GM12878 (cell line): ENCODE results near the gene ZKSCAN1. TPM values are rescaled to one million over a fixed set of nuclear protein-coding genes. Genes with fewer than 3 reads are reported as not detected.

ENCODE experiments used
- ATAC-seq: fragments of 200-7000 bp; cut with Tn5 transposase; 3 replicates; pipeline ENCODE4 v1.9.1; 2020; ENCODE audit warnings: mild to moderate bottlenecking, moderate library complexity
- BruUV-seq: library from RNA; stranded (reverse); fragments of 400-500 nt; replicated peaks from 2 replicates; lab custom pipeline; 2021; lab: Mats Ljungman, UMichigan
- CTCF ChIA-PET: fragments of 300-600 bp; sonication (Branson Sonifier 250); formaldehyde crosslinking; extraction: SDS; loops from one replicate; lab custom pipeline; 2021; ENCODE audit warnings: inconsistent platforms; lab: Yijun Ruan, JAX
- POLR2A ChIA-PET: fragments of 350-600 bp; formaldehyde crosslinking; extraction: SDS; loops from one replicate; lab custom pipeline; 2021; ENCODE audit warnings: inconsistent platforms; lab: Charles Lee
- RAD21 ChIA-PET: fragments of 300-600 bp; sonication (Branson Sonifier 250); formaldehyde crosslinking; loops from one replicate; lab custom pipeline; 2023; ENCODE audit warnings: antibody characterized with exemption; ENCODE audit not compliant: unreplicated experiment; lab: Charles Lee
- SMC1A ChIA-PET: fragments of 300-600 bp; sonication (Branson Sonifier 250); formaldehyde crosslinking; loops from one replicate; lab custom pipeline; 2023; ENCODE audit not compliant: unreplicated experiment, uncharacterized antibody; lab: Charles Lee
- DNase-seq: peaks from one replicate; pipeline ENCODE4 v3.0.0-alpha.2; 2011; ENCODE audit warnings: low read depth, low spot score
- FAIRE-seq: peaks from 3 replicates; lab custom pipeline; 2011; peaks lifted over from hg19 to GRCh38; lab: Jason Lieb, UNC
- H2AFZ ChIP-seq: 2 replicates; pipeline ENCODE4 v1.6.0; 2011; ENCODE audit warnings: low read depth, low read length, control low read depth; ENCODE audit not compliant: control insufficient read depth
- H3K27ac ChIP-seq: 2 replicates; pipeline ENCODE4 v1.5.1; 2011; ENCODE audit warnings: control low read depth; ENCODE audit not compliant: control insufficient read depth, insufficient read depth
- H3K27me3 ChIP-seq, 2 experiments: replicated peaks in 1 of 2; 2 replicates each; pipeline versions ENCODE4 v1.6.0 to v1.6.1; 2011; ENCODE audit warnings: low read length in 1 of 2; ENCODE audit not compliant: control insufficient read depth in 2 of 2, insufficient read depth in 2 of 2
- H3K36me3 ChIP-seq, 2 experiments: 2 replicates each; pipeline ENCODE4 v1.5.1; 2011; ENCODE audit warnings: low read length in 1 of 2; ENCODE audit not compliant: control insufficient read depth in 2 of 2, insufficient read depth in 2 of 2
- H3K4me1 ChIP-seq: 2 replicates; pipeline ENCODE4 v1.6.1; 2011; ENCODE audit warnings: mild to moderate bottlenecking, low read length, moderate library complexity, mixed read lengths; ENCODE audit not compliant: control insufficient read depth, insufficient read depth
- H3K4me2 ChIP-seq: 2 replicates; pipeline ENCODE4 v1.6.0; 2011; ENCODE audit warnings: control low read depth; ENCODE audit not compliant: control insufficient read depth, insufficient read depth
- H3K4me3 ChIP-seq: fragments of 200-600 bp; sonication (generic); 2 replicates; pipeline ENCODE4 v1.5.1; 2016
- H3K79me2 ChIP-seq: 2 replicates; pipeline ENCODE4 v1.6.0; 2011; ENCODE audit warnings: low read length; ENCODE audit not compliant: control insufficient read depth, insufficient read depth
- H3K9ac ChIP-seq: 2 replicates; pipeline ENCODE4 v1.8.0; 2011; ENCODE audit warnings: low read length, control low read depth, mixed read lengths; ENCODE audit not compliant: control insufficient read depth, insufficient read depth
- H3K9me3 ChIP-seq: replicated peaks from 3 replicates; pipeline ENCODE4 v1.5.1; 2011; ENCODE audit warnings: mild to moderate bottlenecking, low read length; ENCODE audit not compliant: control insufficient read depth, insufficient read depth
- H4K20me1 ChIP-seq: 2 replicates; pipeline ENCODE4 v1.6.0; 2011; ENCODE audit not compliant: control insufficient read depth, insufficient read depth
- BCL11A ChIP-seq: IDR thresholded peaks from 2 replicates; pipeline ENCODE4 v1.6.1; 2011; ENCODE audit warnings: low read depth, low read length
- EP300 ChIP-seq, 2 experiments: fragments of 150-350 bp in 1 of 2; IDR thresholded peaks; 2 replicates each; pipeline ENCODE4 v1.6.1; 2011 to 2012; ENCODE audit warnings: low read depth in 2 of 2, low read length in 2 of 2, borderline replicate concordance in 1 of 2, improper control_type of control experiment in 1 of 2, inconsistent platforms in 1 of 2; ENCODE audit not compliant: control insufficient read depth in 1 of 2
- HDAC2 ChIP-seq: fragments of 200-600 bp; sonication (generic); IDR thresholded peaks from 2 replicates; pipeline ENCODE4 v1.6.1; 2017
- IRF5 ChIP-seq: fragments of 450-650 bp; IDR thresholded peaks from 2 replicates; pipeline ENCODE4 v1.6.1; 2017; ENCODE audit warnings: borderline replicate concordance
- KAT2A ChIP-seq: conservative IDR thresholded peaks from 2 replicates; pipeline ENCODE4 v1.6.1; 2011; ENCODE audit warnings: low read depth, low read length; ENCODE audit not compliant: control insufficient read depth
- MTA2 ChIP-seq: fragments of 450-650 bp; IDR thresholded peaks from 2 replicates; pipeline ENCODE4 v1.6.1; 2016; ENCODE audit warnings: low read depth, mild to moderate bottlenecking, moderate library complexity
- PAX8 ChIP-seq: fragments of 450-650 bp; IDR thresholded peaks from 2 replicates; pipeline ENCODE4 v1.6.1; 2017; ENCODE audit warnings: mild to moderate bottlenecking, moderate library complexity
- SMAD1 ChIP-seq: fragments of 450-650 bp; IDR thresholded peaks from 2 replicates; pipeline ENCODE4 v1.6.1; 2018; ENCODE audit warnings: mild to moderate bottlenecking, low read depth; ENCODE audit not compliant: partially characterized antibody
- SUZ12 ChIP-seq: fragments of 200-600 bp; sonication (generic); IDR thresholded peaks from one replicate; pipeline ENCODE4 v1.6.1; 2018; ENCODE audit warnings: antibody characterized with exemption, mild to moderate bottlenecking; ENCODE audit not compliant: unreplicated experiment
- ZBTB4 ChIP-seq: fragments of 450-650 bp; formaldehyde crosslinking; IDR thresholded peaks from 2 replicates; pipeline ENCODE4 v1.4.0; 2022; ENCODE audit warnings: mild to moderate bottlenecking, moderate library complexity
- ZSCAN29 ChIP-seq: fragments of 450-650 bp; IDR thresholded peaks from 2 replicates; pipeline ENCODE4 v1.6.1; 2017; ENCODE audit warnings: mild to moderate bottlenecking, moderate library complexity
- WGBS: methylation state at CpG from one replicate; pipeline ENCODE4 v1.1.6; 2016; ENCODE audit warnings: low lambda C conversion rate; ENCODE audit not compliant: insufficient replicate concordance, insufficient coverage; ENCODE audit errors: missing lambda C conversion rate; 5-methylcytosine and 5-hydroxymethylcytosine counted together
- in situ Hi-C: fragments of 300-500 bp; cut with MboI; formaldehyde crosslinking; loops from 9 replicates; pipeline ENCODE4 v1.14.3; 2018; ENCODE audit warnings: mixed read lengths
- intact Hi-C: fragments of 100-400 bp; cut with micrococcal nuclease; formaldehyde crosslinking; loops from one replicate; pipeline ENCODE4 v1.14.2; 2022; ENCODE audit not compliant: unreplicated experiment
- polyA plus RNA-seq, 11 experiments: library from polyadenylated mRNA; depleted of rRNA in 4 of 11; unstranded in 6 of 11; stranded (reverse) in 5 of 11; fragments of >200 nt; fragmentation: Nextera tagmentation in 4 of 11; fragmentation: Illumina TruSeq in 1 of 11; extraction: Ambion mirVana in 4 of 11; extraction: Trizol in 1 of 11; gene quantifications; 1 replicate in 1 of 11; 2 replicates in 10 of 11; pipeline versions ENCODE4 v1.2.1 to v1.2.3, GENCODE V29; 2011 to 2016; ENCODE audit warnings: inconsistent platforms in 2 of 11, missing spikeins in 2 of 11, low read depth in 1 of 11
- total RNA-seq, 4 experiments: library from RNA; depleted of rRNA in 3 of 4; stranded (reverse); fragments of >200 nt in 3 of 4; fragmentation: Illumina TruSeq in 1 of 4; extraction: Trizol in 1 of 4; gene quantifications; 2 replicates each; pipeline versions ENCODE4 v1.2.1 to v1.2.3, GENCODE V29; 2013 to 2021
- TF ChIP-seq, protein P1 (sequence below): fragments of 450-650 bp; formaldehyde crosslinking; IDR thresholded peaks from 2 replicates; pipeline ENCODE4 v1.5.0; 2022; ENCODE audit warnings: mild to moderate bottlenecking, missing genetic modification characterization
- TF ChIP-seq, protein P2 (sequence below): fragments of 450-650 bp; IDR thresholded peaks from 2 replicates; pipeline ENCODE4 v1.6.1; 2014; ENCODE audit warnings: mild to moderate bottlenecking

ZKSCAN1 gene
- total and polyA plus RNA-seq, 10 of the 15 experiments (the other 5 are each of a cell fraction or from before 2014, with no cell fraction given): 3.2 to 34.4 (median 18.1) TPM

DNA sequence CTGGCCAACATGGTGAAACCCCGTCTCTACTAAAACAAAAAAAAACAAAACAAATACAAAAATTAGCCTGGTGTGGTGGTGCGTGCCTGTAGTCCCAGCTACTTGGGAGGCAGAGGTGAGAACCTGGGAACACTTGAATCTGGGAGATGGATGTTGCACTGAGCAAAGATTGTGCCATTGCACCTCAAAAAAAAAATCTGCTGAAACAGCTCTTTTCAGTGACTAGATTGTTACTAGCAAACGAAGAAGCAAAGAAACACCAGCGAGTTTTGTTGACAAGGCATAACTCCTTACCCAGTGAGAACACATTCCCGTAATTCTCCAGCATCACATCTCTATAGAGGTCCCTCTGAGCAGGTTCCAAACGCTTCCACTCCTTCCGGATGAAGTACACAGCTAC lies 59.4 kb downstream of the ZKSCAN1 start (continued):
- TF ChIP-seq SUZ12: no peak
- TF ChIP-seq BCL11A: no peak
- TF ChIP-seq KAT2A: no peak
- TF ChIP-seq ZSCAN29: no peak
- no peak for TF ChIP-seq IRF5
- no peak for TF ChIP-seq PAX8
- TF ChIP-seq, all 136 proteins: peak for 0

DNA sequence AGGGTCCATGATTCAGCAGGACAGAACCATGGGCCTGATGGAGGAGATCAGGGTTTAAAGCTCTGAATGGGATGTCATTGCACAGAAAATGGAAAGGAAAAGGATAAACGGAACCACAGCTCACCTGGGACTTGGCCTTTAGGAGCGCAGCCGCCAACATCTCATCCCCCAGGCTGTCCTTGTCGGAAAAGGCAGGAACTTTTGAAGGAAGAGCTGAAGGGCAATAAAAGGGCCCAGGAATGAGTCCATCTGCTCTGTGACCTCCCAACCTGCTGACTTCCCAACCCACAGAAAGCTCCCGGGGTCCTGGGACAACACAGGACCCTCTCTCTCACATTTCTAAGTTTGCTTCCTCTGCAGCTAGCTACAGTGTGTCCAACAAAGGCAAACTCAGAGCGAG lies 60.0 kb downstream of the ZKSCAN1 start:
- ChIA-PET CTCF (interaction anchor here (0.6 to 1.3 kb wide), 4 partner anchors 12 to 206 kb away, joined by 3 to 5 read pairs (median 4); no protein-coding TSS in a partner anchor), SMC1A (interaction anchor here (1.2 kb wide), 1 partner anchor 17 kb away, joined by 3 read pairs; no protein-coding TSS in a partner anchor), POLR2A (interaction anchor here (1.0 kb wide), 1 partner anchor 12 kb away, joined by 3 read pairs; no protein-coding TSS in a partner anchor), RAD21 (no interaction called here)
- no peak for FAIRE-seq
- H3K9me3 ChIP-seq: peaks cover 29% of the 10 kb centered on the region; the same call in 2 of the 3 replicates
- in situ Hi-C loops: no loop called here
- BruUV-seq: no TSS peak
- H2AFZ ChIP-seq: no peak overlapping the region
- no peaks in the 10 kb centered on the region for H4K20me1 ChIP-seq
- WGBS: 98% methylated on average over 6 of the region's 6 CpGs
- peaks cover 26% of the 10 kb centered on the region for H3K79me2 ChIP-seq
- H3K4me3 ChIP-seq: no peak overlapping the region
- intact Hi-C loops: no loop called here
- H3K27ac ChIP-seq: no peak overlapping the region
- no peak overlapping the region for H3K9ac ChIP-seq
- no peaks in the 10 kb centered on the region for H3K27me3 ChIP-seq
- no peak for ATAC-seq
- H3K4me1 ChIP-seq: no peaks in the 10 kb centered on the region
- H3K4me2 ChIP-seq: no peak overlapping the region
- H3K36me3 ChIP-seq: peaks cover 28 to 56% of the 10 kb centered on the region in 2 experiments
- no peak for DNase-seq
- TF ChIP-seq, protein P1, sequence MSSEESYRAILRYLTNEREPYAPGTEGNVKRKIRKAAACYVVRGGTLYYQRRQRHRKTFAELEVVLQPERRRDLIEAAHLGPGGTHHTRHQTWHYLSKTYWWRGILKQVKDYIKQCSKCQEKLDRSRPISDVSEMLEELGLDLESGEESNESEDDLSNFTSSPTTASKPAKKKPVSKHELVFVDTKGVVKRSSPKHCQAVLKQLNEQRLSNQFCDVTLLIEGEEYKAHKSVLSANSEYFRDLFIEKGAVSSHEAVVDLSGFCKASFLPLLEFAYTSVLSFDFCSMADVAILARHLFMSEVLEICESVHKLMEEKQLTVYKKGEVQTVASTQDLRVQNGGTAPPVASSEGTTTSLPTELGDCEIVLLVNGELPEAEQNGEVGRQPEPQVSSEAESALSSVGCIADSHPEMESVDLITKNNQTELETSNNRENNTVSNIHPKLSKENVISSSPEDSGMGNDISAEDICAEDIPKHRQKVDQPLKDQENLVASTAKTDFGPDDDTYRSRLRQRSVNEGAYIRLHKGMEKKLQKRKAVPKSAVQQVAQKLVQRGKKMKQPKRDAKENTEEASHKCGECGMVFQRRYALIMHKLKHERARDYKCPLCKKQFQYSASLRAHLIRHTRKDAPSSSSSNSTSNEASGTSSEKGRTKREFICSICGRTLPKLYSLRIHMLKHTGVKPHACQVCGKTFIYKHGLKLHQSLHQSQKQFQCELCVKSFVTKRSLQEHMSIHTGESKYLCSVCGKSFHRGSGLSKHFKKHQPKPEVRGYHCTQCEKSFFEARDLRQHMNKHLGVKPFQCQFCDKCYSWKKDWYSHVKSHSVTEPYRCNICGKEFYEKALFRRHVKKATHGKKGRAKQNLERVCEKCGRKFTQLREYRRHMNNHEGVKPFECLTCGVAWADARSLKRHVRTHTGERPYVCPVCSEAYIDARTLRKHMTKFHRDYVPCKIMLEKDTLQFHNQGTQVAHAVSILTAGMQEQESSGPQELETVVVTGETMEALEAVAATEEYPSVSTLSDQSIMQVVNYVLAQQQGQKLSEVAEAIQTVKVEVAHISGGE (CRISPR knock-in tag): no peak
- TF ChIP-seq, protein P2, sequence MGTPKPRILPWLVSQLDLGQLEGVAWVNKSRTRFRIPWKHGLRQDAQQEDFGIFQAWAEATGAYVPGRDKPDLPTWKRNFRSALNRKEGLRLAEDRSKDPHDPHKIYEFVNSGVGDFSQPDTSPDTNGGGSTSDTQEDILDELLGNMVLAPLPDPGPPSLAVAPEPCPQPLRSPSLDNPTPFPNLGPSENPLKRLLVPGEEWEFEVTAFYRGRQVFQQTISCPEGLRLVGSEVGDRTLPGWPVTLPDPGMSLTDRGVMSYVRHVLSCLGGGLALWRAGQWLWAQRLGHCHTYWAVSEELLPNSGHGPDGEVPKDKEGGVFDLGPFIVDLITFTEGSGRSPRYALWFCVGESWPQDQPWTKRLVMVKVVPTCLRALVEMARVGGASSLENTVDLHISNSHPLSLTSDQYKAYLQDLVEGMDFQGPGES: no peak
- TF ChIP-seq EP300 (IDR thresholded peaks at IDR 0.05; ENCODE audit: borderline replicate concordance in 1 of 2, control insufficient read depth in 1 of 2, low read depth in 2 of 2, low read length in 2 of 2) (no peak), HDAC2 (no peak), ZBTB4 (CRISPR knock-in tag) (no peak), MTA2 (no peak), SMAD1 (no peak)
